ENCODE data around the gene PRPF19.
"Not testable (repeated sequence)": the region's sequence is repeated elsewhere in the genome, so short reads cannot be mapped to it uniquely, and the experiment has no call there.

The PRPF19 gene

DNA sequence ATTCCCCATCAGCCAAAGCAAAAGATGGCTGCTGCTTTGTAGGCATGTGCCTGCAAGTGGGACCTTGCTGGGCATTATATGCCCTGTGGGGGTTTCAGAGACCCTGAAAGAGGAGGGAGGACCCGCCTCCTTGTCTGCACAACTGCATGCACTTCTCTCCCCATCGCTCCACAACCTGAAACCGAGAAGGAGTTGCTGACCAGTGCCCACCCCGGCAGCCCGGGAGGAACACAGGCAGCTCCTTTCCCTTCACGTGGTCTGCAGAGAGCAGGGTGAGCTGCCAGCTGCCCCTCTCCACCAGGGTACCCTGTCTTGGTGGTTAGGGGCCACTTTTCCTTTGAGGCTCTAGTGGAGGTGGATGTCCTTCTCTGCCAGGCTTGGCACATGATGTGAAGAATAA lies 16.5 kb upstream of the PRPF19 start:
- DNase-seq = no peak

DNA sequence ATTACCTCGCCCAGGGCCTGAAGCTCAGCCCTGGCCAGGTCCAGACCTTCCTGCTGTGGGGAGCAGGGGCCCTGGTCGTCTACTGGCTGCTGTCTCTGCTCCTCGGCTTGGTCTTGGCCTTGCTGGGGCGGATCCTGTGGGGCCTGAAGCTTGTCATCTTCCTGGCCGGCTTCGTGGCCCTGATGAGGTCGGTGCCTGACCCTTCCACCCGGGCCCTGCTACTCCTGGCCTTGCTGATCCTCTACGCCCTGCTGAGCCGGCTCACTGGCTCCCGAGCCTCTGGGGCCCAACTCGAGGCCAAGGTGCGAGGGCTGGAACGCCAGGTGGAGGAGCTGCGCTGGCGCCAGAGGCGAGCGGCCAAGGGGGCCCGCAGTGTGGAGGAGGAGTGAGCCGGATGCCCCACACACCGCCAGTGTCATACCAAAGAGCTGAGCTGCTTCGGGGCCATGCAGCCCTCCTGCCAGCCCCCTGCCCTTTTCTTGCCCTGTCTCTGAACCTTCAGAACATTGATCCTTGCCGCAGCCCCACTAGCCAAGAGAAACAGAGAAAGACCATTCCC lies 15.5 kb upstream of the PRPF19 start:
- DNase-seq = no peak

DNA sequence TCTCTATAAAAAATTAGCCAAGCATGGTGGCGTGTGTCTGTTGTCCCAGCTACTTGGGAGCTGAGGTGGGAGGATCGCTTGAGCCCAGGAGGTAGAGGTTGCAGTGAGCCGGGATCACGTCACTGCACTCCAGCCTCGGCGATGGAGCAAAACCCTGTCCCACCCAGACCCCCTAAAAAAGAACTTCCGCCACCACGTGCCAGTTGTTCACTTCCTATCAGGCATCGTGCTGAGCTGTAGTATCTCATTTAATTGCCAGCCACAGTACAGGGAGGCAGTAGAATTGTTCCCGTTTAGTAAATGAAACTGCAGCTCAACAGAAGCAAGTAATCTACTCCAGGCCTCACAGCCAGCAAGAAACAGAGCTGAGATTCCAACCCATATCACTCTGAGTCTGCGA lies 14.9 kb upstream of the PRPF19 start:
- no peak for DNase-seq

DNA sequence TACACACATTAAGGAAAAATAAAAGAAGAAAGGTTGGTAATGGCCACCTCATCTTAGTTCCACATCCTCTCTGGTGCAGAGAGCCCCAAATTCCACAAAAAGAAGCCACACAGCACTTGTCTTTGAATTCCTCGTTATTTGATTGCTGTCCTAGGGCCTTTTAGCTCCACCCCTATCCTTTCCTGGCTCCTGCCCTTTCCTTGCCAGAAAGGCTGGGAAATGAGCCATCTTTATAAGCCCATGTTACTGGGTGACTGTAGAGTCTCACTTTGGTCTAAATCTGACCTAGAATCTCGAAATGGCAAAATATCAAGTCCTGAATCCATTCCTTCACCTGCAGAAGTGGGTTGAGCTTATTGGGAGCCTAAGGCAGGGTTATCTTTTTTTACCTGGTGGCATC lies 13.6 kb upstream of the PRPF19 start:
- DNase-seq = no peak

DNA sequence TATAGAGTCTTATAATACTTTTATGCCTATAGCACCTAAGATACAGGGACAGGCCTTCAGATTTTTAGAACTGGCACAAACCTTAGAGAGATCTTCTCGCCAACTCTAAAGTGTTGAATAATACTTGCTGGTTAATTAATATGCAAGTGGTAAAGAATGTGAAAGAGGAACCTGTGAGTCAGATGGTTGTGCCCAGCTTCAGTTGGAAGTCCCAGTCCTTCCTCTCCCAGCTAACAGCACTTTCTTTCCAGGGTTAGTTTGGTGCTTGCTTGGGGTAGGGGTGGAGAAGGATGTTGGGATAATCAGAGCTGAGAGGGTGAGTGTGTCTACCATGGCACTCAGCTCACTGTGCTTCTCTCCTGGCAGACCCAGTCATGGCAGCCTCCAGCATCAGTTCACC lies 12.9 kb upstream of the PRPF19 start:
- DNase-seq = no peak

DNA sequence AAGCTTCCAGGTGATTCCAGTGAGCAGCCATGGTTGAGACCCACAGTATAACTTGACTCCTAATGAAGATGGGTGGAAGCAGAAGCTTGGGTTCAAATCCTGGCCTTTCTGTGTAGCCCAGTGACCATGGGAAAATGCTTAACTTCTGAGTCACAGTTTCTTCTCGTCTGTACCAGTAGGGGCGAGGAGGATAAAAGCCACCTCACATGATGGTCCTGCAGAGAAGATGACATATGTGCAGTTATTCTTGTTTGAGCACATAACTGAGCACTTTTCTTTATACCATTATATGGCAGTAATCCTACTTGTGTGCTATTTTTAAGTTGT lies 12.5 kb upstream of the PRPF19 start:
- DNase-seq = no peak

DNA sequence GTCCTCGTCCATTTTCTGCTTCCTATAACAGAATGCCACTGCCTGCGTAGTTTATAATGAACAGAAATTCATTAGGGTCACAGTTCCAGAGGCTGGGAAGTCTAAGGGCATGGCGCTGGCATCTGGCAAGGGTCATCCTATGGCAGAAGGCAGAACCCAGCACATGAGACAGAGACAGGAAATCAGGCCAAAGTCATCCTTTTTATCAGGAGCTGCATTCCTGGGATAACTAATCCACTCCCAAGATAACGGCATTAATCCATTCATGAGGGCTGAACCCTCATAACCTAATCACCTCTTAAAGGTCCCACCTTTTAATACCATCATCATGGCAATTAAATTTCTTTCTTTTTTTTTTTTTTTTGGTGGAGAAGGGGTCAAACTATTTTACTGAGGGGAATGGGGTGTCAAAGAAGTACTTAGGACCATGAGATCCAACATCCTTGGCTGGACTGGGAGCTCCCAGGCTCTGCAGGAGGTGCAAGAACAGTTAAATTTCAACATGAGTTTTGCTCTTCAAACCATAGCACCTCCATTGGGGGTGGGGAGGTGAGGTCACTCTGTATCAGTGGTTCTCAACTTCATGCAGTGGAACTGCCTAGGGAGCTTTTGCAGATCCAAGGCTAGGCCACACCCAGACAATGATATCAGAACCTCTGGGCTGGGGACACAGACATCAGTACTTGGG lies 12.0 kb upstream of the PRPF19 start:
- DNase-seq = no peak

DNA sequence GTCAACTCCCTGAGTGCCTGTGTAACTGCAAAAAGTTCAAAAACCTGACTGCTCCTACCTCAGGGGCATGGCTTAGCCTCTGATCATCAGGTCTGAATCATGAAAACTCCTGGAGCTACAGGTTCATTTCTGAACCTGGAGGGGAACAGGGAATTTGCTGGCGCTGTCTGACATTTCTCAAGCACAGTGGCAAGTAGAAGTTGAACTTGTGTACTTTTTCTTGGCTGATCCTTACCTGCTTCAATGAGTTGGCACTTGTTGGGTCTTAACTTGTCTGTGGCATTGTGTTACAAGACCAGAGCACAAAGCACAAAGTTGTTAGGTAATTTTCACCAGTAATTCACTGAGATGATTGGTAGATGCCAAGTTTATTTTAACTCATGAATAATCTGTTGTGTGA lies 10.9 kb upstream of the PRPF19 start:
- DNase-seq = no peak

DNA sequence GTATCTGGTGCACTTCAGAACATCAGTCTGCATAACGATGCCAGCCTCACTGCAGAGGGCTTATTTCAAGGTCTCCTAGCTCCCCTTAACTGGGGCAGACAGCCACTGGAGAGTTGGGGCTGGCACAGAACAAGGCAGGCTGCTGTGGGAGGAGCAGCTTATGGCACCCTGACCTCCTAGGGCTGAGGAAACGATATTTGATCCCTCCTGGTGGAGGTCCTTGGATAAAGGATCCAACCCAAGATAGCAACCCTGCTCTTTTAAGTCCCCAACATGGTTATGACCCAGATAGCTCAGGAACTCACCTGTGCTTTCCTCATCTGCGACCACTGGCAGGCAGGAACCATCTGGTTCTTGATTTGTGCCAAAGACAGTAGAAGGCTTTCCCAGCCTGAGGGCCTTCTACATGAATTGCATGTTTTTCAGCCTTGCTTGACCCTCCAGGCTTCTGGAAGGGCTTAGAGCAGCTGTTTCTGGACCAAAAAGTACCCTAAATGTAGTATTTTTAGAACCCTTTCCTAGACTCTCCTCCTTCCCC lies 10.4 kb upstream of the PRPF19 start:
- no peak for DNase-seq

DNA sequence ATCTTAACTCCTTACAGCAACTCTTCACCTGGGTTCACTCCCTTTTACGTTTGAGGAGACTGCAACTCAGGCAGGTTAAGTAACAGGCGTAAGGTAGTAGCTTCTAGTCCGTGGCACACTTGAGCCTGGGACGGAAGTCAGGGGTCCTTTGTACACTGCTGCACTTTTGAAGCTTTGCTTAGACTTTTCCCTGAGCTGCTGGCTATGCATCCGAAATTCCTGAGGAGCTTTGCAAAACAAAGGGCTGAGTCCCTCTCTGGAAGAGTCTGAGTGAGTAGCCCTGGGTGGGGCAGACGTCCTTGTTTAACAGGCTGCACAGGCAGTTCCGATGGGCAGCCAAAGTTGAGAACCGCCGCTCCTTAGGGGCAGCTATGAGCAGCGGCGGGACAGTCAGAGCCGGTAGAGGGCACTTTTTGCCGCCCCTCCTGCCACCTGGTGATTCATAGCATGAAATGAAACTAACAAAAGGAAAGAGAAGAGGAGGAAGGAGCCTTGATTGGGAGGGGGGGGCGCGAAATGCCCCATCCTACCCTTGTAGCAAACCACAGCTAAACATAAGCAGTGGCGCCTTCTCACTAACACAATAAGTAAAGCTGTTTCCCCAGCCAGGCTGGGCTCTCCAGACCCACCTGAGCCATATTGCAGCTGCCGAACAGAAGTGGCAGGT lies 9.0 kb upstream of the PRPF19 start:
- DNase-seq = peak; percentile 62 to 70

DNA sequence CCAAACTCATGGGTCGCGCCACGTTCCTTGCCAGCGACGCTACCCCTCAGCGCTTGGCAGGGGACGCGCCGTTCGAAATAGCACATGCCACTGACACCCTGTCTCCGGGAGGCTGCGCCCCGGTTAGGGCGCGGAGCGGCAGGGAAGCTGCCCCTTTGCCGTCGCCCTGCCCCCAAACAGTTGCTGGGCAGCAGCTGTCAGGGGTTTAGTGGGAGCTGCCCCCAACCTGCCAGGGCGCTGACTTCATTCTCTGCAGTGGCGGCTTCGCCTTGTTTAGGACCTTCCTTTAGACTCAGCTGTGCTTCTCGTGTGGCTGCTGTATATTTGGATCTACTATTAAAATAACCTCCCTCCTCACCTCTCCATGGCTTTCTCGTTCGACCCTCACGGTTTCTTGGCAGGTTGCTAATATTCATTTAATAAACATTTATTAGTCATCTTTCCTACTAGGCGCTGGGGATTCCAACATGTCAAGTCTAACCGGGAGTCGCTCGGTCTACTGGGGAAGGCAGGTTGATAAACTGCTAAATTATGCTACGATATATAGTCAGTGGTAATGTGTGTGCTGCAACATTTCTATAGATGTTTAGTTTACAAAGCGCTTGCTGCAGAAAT lies 8.4 kb upstream of the PRPF19 start:
- peak in 1 of 2 experiments; percentile 18 for DNase-seq

DNA sequence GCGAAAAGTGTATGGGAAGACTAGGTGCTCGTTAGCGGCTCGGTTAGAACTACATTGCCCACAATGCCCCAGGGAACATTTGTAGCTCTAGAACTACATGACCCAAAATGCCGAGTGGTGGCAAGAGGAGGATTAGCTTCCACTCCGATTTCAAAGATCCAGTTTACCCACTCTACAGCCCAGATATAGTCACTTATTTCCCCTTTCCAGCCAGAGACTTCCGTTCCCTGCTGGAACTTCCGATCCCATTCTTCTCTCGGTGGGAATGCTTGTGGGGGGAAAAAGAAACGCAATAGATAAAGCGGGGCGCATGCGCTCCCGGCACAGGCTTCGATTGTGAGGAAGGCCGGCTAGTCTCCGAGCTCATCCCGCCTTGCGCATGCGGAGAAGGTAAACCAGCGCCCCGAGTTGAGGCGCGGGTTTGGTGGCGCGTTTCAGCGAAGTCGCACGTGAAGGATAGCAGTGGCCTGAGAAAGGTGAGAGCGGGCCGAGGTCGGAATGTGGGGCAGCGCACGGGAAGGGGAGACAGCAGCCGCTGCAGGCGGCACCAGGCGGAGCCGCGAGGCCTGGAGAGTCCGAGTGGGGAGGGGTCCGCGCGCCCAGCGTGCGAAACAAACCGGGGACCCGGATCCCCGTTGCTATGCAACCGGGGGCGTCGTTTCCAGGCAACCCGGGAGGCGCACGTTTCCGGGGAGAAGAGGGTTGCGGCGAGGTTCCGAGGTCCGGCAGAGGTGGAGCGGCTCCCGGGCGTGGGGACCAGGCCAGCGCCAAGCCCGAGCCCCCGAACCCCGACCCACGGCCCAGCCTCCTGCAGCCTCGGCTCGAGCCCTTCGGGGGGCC lies 7.6 kb upstream of the PRPF19 start, which contains the start of gene TMEM109:
Gene TMEM109 (plus strand): TSS at position 366 of the 840 bp plus-strand sequence. CDS start 5,536 bp downstream, outside the sequence.
- peak; percentile 82 for DNase-seq

DNA sequence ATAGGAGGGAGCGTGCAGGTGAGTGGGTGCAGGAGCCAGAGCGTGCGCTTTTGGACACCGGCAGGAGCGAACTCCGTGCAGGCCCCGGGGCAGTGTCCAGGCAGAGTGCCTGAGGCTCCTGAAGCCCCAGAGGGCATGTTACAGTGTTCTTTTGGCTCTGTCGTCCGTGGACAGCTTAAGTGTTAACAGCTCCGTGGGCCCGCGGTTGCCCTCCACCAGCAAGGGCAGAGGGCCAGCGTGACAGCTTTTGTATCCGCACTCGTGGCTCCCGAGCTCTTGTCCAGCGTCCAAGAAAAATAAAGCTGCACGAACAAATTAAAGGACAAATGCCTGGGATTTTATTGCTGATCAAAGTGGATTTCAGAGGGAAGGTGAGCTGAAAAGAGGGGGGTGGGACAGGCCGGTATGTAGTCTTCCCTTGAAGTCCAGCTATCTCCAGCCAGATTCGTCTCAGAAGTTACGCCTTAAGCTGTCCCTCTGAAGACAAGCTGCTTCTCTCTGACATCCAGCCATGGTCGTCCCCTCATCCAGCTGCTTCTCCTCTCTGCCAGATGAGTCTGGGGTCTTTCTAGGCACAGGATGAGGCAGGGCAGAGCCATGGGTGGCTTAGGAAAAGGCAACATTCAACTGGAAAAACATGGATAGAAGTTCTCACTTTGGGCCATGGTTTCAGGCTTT lies 6.6 kb upstream of the PRPF19 start:
- no peak for DNase-seq

DNA sequence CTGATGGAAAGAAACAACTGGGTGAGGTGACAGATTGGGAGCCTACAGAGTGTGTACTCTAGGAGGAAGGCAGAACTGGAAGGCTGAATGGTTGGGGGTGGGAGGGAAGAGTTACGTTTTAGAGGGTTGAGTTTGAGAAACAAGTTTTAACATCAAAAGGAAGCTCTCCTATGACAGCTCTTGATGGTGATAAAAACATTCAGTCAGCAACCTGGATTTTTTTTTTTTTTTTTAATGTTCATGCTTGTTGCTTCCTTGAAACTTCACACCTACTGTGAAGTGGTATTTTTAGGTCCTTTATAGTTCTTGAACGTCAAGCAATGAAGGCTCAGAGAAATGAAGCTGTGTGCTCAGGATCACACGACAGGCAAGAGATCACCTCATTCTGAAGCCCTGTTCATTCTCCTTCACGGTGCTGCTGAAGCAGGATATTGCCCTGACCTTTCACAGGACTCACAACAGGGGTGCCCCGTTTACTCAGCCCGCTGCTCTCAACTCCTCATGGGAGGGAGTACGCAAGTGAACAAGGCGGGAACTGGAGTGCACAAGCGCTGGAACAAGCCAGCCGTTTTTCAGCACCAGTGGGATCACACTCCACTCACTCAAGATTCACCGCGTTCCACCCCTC lies 6.0 kb upstream of the PRPF19 start:
- no peak for DNase-seq

DNA sequence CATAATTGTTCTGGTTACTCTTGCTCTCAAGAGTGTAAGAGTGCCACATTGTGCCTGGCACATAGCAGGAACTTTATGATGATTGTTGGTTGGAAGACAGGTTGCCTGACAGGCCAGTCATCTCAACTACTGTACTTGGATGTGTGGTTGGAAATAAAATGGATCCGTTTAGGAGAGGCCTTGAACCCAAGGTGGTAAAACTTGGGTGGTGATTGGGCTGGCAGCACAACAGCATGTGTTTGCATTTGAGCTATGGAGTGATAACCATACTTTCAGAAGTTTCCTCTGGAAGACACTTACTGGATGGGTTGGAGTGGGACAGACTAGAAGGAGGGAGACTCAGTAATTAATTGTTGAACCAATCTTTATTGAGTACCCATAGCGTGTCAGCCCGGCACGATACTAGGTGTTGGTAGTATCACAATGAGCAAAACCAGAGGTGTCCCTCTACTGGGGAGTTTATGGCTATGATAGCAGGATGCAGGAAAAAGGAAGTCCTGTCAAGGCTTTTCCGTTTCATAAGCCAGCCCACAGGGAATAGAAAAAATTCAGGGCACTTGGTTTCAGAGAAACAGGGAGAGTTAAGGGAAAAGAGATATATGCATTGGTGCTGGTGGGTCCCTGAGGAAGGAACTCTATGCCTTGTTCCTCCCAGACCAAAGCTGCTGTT lies 4.5 kb upstream of the PRPF19 start:
- DNase-seq = no peak

DNA sequence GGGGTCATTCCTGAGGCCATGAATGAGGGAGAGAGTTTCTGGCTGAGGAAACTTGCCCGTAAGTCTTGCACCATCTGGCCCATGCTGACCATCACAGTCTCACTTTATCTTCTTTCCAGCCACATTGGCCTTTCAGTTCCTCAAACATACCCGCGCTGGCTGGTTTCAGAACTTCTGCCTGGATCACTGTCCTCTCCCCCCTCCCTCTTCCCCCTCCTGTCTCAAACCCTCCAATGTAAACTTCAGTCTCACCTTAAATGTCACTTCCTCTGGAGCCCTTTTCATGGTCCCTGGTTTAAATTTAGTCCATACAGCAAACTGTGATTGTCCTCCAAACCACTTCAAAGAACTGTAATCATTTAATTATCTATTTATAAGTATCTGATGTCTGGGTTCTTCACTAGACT lies 3.9 kb upstream of the PRPF19 start:
- DNase-seq = no peak

DNA sequence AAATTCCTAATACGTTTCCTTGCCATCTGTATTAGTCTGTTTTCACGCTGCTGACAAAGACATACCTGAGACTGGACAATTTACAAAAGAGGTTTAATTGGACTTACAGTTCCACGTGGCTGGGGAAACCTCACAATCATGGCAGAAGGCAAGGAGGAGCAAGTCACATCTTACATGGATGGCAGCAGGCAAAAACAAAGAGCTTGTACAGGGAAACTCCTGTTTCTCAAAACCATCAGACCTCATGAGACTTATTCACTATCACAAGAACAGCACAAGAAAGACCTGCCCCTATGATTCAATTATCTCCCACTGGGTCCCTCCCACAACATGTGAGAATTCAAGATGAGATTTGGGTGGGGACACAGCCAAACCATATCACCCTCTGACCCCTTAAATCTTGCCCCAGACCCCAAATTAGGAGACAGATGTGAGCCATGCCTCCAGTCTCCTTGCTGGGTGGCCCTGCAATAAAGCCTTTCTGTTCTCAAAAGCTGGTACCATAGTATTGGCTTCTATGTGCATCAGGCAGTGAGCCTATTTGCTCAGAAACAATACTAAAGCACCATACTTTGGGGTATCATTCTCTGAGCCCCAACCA lies 3.4 kb upstream of the PRPF19 start:
- DNase-seq = not testable (repeated sequence)

DNA sequence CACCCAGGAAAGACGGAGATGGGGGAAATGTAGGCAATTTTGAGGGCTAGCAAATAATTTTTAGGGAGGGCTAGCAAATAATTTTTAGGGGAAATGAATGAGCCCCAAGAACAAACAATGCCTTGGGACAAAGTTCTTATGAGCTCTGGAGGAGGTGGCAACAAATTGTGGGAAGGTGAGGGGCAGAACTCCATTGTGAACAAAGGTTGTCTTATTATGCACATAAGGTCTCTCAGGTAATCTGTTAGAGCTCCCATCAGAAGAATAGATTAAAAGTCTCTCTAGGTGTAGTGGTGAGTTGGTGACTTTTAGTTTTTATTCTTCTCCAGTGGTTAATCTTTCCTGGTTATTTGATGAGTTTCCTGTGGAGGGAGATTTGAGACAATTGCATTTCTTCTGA lies 2.4 kb upstream of the PRPF19 start:
- DNase-seq = no peak

DNA sequence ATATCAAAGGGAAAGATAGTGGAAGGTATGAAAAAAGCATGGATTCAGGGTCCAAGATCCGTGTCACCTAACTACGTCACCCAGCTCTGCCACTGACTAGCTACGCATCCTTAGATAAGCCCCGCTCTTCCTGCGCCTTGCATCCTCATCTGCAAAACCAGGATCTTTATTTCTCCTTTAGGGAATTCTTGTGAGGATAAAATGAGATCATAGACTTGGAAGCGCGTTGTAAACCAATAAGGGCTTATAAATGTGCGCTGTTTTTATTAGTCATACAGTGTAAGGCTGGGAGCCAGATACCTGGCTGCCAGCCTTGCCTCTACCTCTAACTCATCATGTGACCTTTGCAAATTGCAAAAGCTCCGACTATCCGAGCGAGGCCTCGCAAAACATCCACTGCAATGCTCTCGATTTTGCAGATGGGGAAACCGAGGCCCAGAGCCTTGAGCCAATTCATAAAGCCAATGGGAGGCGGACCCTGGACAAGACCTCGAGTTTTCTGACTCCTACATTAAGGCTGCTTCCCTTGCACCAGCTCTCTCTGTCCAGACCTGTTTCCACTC lies 753 bp downstream of the PRPF19 start:
- DNase-seq = no peak

DNA sequence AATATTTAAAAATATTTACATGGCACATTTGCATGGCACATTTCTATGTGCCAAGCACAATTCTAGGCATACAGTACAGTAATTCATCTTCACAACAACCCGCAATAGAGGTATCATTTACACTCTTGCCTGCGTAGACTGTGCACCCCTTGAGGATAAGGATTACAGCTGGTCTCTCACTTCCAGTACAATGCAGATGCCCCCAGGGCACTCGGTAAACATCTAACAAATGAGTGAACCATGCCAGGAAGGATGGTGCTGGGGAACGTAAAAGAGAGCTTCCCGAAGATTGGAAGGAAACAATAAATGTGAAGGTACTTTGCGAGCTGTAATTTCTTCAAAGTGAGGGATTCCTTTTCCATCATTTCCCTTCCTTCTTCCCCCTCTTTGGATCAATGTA lies 1.3 kb downstream of the PRPF19 start:
- no peak for DNase-seq
